ENCODE results near the gene SNX9. TPM values are rescaled to one million over a fixed set of nuclear protein-coding genes. Genes with fewer than 3 reads are reported as not detected.

Gene SNX9
- total RNA-seq, 2 donors from 2014 or later, result 37.3 to 81.7 TPM

GRCh38 chr6:157864185-157864761, 41.2 kb downstream of the SNX9 start:
- H3K9ac ChIP-seq (ENCODE audit: low read depth in 2 of 2, low read length in 2 of 2), result no peak overlapping the region
- no peaks in the 10 kb centered on the region for H3K36me3 ChIP-seq
- no peak overlapping the region for H3K27ac ChIP-seq
- H3K27me3 ChIP-seq, result no peaks in the 10 kb centered on the region
- no peak for TF ChIP-seq CTCF (IDR thresholded peaks at IDR 0.05)
- intact Hi-C loops (cut with DNase I), result no loop called here
- no peaks in the 10 kb centered on the region for H3K9me3 ChIP-seq
- H3K4me3 ChIP-seq, result no peak overlapping the region
- no peak for DNase-seq
- H3K4me1 ChIP-seq, result no peaks in the 10 kb centered on the region

- Histone ChIP-seq H3K27me3 (no peaks in the 10 kb centered on the region), H3K9ac (ENCODE audit: low read depth in 2 of 2, low read length in 2 of 2) (no peak overlapping the region), H3K36me3 (no peaks in the 10 kb centered on the region), H3K4me3 (no peak overlapping the region), H3K27ac (no peak overlapping the region), H3K9me3 (no peaks in the 10 kb centered on the region), H3K4me1 (no peaks in the 10 kb centered on the region)
- intact Hi-C loops (cut with DNase I), result no loop called here
- DNase-seq, result no peak
- no peak for TF ChIP-seq CTCF (IDR thresholded peaks at IDR 0.05)
These were observed 42.2 kb downstream of the SNX9 start for GRCh38 chr6:157865249-157865648.

GRCh38 chr6:157867155-157867559, 44.1 kb downstream of the SNX9 start:
- Histone ChIP-seq H3K27ac (no peak overlapping the region), H3K4me1 (no peaks in the 10 kb centered on the region), H3K36me3 (no peaks in the 10 kb centered on the region), H3K27me3 (no peaks in the 10 kb centered on the region), H3K9ac (ENCODE audit: low read depth in 2 of 2, low read length in 2 of 2) (no peak overlapping the region), H3K4me3 (no peak overlapping the region), H3K9me3 (no peaks in the 10 kb centered on the region)
- no peak for TF ChIP-seq CTCF (IDR thresholded peaks at IDR 0.05)
- no peak for DNase-seq
- intact Hi-C loops (cut with DNase I), result no loop called here

GRCh38 chr6:157867981-157868380, 44.9 kb downstream of the SNX9 start:
- no peak overlapping the region for H3K27ac ChIP-seq
- no peak overlapping the region for H3K9ac ChIP-seq (ENCODE audit: low read depth in 2 of 2, low read length in 2 of 2)
- DNase-seq, result no peak
- no peaks in the 10 kb centered on the region for H3K4me1 ChIP-seq
- H3K27me3 ChIP-seq, result no peaks in the 10 kb centered on the region
- H3K36me3 ChIP-seq, result no peaks in the 10 kb centered on the region
- no peak for TF ChIP-seq CTCF (IDR thresholded peaks at IDR 0.05)
- no peak overlapping the region for H3K4me3 ChIP-seq
- intact Hi-C loops (cut with DNase I), result no loop called here
- no peaks in the 10 kb centered on the region for H3K9me3 ChIP-seq

GRCh38 chr6:157868835-157869234, 45.8 kb downstream of the SNX9 start:
- peak; percentile 15 for DNase-seq
- H3K4me3 ChIP-seq, result no peak overlapping the region
- H3K4me1 ChIP-seq, result no peaks in the 10 kb centered on the region
- H3K9me3 ChIP-seq, result no peaks in the 10 kb centered on the region
- no peak for TF ChIP-seq CTCF (IDR thresholded peaks at IDR 0.05)
- H3K27ac ChIP-seq, result no peak overlapping the region
- H3K36me3 ChIP-seq, result no peaks in the 10 kb centered on the region
- intact Hi-C loops (cut with DNase I), result no loop called here
- H3K27me3 ChIP-seq, result no peaks in the 10 kb centered on the region
- no peak overlapping the region for H3K9ac ChIP-seq (ENCODE audit: low read depth in 2 of 2, low read length in 2 of 2)
